ENCODE data around the gene PSMB3.

- TF ChIP-seq CEBPB (IDR thresholded peaks at IDR 0.05), result no peak
- no peak for TF ChIP-seq RFX5 (IDR thresholded peaks at IDR 0.05)
These were observed 548 bp downstream of the PSMB3 start for GRCh38 chr17:38753071-38753506.

Data from A549 (cell line).